HUES6 (cell line): ENCODE results near the gene SHMT2.

Experiments
- H3K27ac ChIP-seq: 2 replicates; pipeline ENCODE4 v1.7.0; 2013; ENCODE audit warnings: low read depth, mild to moderate bottlenecking, low read length, inconsistent platforms
- H3K27me3 ChIP-seq: 2 replicates; pipeline ENCODE4 v1.6.1; 2013; ENCODE audit warnings: low read length; ENCODE audit not compliant: control insufficient read depth, insufficient read depth
- H3K36me3 ChIP-seq: 2 replicates; pipeline ENCODE4 v1.6.1; 2013; ENCODE audit warnings: low read length; ENCODE audit not compliant: control insufficient read depth, insufficient read depth
- H3K4me1 ChIP-seq: 2 replicates; pipeline ENCODE4 v1.6.1; 2013; ENCODE audit warnings: low read length; ENCODE audit not compliant: control insufficient read depth, insufficient read depth
- H3K4me3 ChIP-seq: 2 replicates; pipeline ENCODE4 v1.5.1; 2013; ENCODE audit warnings: low read depth, low read length
- H3K9ac ChIP-seq: one replicate; pipeline ENCODE4 v1.6.1; 2013; ENCODE audit warnings: mild to moderate bottlenecking, low read length
- H3K9me3 ChIP-seq: 2 replicates; pipeline ENCODE4 v1.6.1; 2013; ENCODE audit warnings: low read depth, low read length; ENCODE audit not compliant: control insufficient read depth, insufficient read depth

Gene SHMT2

DNA sequence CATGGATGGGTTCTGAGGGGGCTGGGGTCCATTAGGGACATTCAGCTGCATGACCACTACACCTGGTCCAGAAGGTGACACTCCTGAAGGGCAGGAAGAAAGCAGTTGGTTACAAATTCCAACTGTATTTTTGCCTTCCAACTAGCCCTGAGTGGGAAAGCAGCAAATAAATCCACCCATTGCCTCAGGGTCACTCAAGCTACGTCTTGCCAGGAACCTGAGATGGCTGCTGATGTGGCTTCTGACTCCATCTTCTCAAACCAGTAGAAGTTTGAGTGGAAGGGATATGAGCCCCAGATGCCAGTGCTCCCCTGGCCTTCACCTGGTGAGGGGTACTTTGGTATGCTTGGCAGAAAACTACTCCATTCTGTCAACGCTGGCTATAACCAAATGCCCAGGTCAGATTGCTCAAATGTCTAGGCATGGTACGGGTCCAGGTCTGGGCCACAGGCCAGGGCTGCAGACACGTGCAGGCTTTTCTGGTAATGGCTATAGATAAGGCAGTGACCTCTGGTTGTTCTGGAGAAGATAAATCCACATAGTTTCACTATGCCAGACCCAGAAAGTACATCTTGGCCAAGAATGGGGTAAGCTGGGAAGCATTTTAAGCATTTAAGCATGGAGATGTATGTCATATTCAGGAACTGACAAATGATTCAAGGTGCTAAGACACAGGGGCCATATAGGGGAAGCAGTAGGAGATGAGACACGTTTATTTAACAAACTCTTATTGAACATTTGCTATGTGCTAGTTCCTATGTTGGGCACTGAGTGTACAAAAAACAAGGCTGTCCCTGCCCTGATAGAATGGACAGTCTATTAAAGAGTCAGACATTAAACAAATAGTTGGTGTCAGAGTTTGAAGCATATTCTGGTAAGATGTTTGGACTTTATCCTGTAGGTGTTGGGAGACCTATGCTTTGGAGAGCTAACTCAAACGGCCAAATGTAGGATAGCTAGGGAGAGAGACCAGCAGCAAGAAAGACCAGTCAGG lies 29.8 kb downstream of the SHMT2 start:
- Histone ChIP-seq H3K9ac (no peak overlapping the region), H3K9me3 (no peaks in the 10 kb centered on the region), H3K36me3 (peaks cover 52% of the 10 kb centered on the region), H3K4me1 (peaks cover 7% of the 10 kb centered on the region; the same call in 1 of the 2 replicates), H3K27ac (no peak overlapping the region), H3K4me3 (no peak overlapping the region), H3K27me3 (no peaks in the 10 kb centered on the region)

- no peak overlapping the region for H3K4me3 ChIP-seq
- H3K36me3 ChIP-seq: peaks cover 52% of the 10 kb centered on the region
- no peak overlapping the region for H3K27ac ChIP-seq
Measured at GRCh38 chr12:57260366-57260765, 30.9 kb downstream of the SHMT2 start.

DNA sequence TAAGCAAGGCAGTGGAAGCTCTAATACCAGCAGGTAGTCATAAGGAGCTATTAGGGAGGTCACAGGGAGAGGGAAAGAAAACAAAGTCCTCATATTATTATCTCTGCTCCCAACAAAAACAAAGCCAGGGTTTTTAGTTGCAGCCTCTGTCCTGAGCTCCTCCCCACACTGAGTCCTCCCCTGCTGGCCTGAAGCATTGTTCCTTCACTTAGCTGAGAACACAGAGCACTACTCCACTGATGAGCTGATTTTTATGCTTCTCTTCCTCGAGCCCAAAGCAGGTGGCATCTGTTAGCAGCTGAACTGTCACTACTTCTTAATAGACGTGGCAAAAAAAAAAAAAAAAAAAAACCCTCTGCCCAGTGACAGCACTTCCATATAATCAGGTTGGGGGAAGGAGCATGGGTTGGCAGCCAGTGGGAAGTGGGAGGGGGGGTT lies 31.9 kb downstream of the SHMT2 start:
- peaks cover 7% of the 10 kb centered on the region; the same call in 1 of the 2 replicates for H3K4me1 ChIP-seq
- no peak overlapping the region for H3K9ac ChIP-seq
- no peaks in the 10 kb centered on the region for H3K27me3 ChIP-seq
- H3K27ac ChIP-seq: no peak overlapping the region
- peaks cover 46% of the 10 kb centered on the region for H3K36me3 ChIP-seq
- H3K9me3 ChIP-seq: no peaks in the 10 kb centered on the region
- H3K4me3 ChIP-seq: no peak overlapping the region

More at GRCh38 chr12:57260366-57260765, 30.9 kb downstream of the SHMT2 start:
- no peak overlapping the region for H3K9ac ChIP-seq
- H3K4me1 ChIP-seq: peaks cover 7% of the 10 kb centered on the region; the same call in 1 of the 2 replicates
- no peaks in the 10 kb centered on the region for H3K27me3 ChIP-seq
- H3K9me3 ChIP-seq: no peaks in the 10 kb centered on the region

- H3K27me3 ChIP-seq: no peaks in the 10 kb centered on the region
- peaks cover 7% of the 10 kb centered on the region; the same call in 1 of the 2 replicates for H3K4me1 ChIP-seq
- no peak overlapping the region for H3K27ac ChIP-seq
- no peak overlapping the region for H3K9ac ChIP-seq
- no peak overlapping the region for H3K4me3 ChIP-seq
- no peaks in the 10 kb centered on the region for H3K9me3 ChIP-seq
- peaks cover 46% of the 10 kb centered on the region for H3K36me3 ChIP-seq
Measured at GRCh38 chr12:57262126-57262822, 32.8 kb downstream of the SHMT2 start.

GRCh38 chr12:57263096-57263495 lies 33.6 kb downstream of the SHMT2 start:
- Histone ChIP-seq H3K9me3 (no peaks in the 10 kb centered on the region), H3K27me3 (no peaks in the 10 kb centered on the region), H3K4me3 (no peak overlapping the region), H3K4me1 (peaks cover 7% of the 10 kb centered on the region; the same call in 1 of the 2 replicates), H3K9ac (no peak overlapping the region), H3K36me3 (peaks cover 47% of the 10 kb centered on the region), H3K27ac (no peak overlapping the region)

GRCh38 chr12:57266681-57267080 lies 37.2 kb downstream of the SHMT2 start:
- peaks cover 42% of the 10 kb centered on the region for H3K36me3 ChIP-seq
- H3K9ac ChIP-seq: no peak overlapping the region
- no peaks in the 10 kb centered on the region for H3K9me3 ChIP-seq
- no peak overlapping the region for H3K27ac ChIP-seq
- H3K4me3 ChIP-seq: no peak overlapping the region
- H3K4me1 ChIP-seq: peaks cover 6% of the 10 kb centered on the region
- H3K27me3 ChIP-seq: no peaks in the 10 kb centered on the region

DNA sequence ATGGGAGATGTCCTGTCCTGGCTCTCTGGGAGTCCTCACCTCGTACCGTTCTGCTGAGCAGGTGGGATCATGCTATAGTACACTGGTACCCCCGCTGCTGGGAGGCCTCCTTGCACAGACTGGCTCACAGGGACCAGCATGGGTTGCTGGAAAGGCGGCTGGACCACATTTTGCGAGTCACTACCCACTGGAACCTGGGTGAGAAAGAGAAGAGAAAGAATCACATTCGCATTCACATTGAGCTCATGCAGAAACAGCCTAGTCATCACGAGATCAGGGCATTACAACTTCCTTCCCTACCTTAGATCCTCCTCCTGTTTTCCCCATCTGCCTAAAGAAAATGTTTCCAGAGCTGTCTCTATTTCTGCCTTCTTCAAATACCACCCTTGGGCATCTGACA lies 38.8 kb downstream of the SHMT2 start:
- Histone ChIP-seq H3K27ac (no peak overlapping the region), H3K36me3 (peaks cover 45% of the 10 kb centered on the region), H3K9me3 (no peaks in the 10 kb centered on the region), H3K4me1 (peaks cover 4% of the 10 kb centered on the region; the same call in 1 of the 2 replicates), H3K27me3 (no peaks in the 10 kb centered on the region), H3K4me3 (no peak overlapping the region), H3K9ac (no peak overlapping the region)

DNA sequence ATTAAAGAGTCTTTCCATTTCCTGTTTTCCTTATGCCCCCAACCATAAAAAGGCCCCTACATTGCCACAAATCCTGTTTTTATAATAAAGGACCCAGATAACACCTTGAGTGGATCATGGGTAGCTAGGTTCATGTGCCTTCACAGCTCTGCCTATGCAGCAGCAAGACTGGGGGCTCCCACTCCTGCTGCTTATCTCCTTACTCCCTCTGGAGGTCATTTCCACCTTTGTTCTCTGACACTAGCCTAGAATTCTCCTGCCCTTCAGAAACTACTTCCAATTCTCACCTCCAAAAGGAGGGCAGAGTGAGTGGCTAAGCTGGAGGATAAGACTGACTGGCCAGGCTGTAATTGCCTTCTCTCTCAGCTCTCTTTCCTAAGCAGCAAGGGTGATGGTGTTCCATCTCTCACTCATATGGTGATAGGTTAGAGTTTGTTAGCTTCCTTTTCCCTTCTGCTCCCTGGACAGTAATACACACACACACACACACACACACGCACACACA lies 41.5 kb downstream of the SHMT2 start:
- no peaks in the 10 kb centered on the region for H3K27me3 ChIP-seq
- peaks cover 40% of the 10 kb centered on the region for H3K36me3 ChIP-seq
- H3K9me3 ChIP-seq: no peaks in the 10 kb centered on the region
- no peak overlapping the region for H3K27ac ChIP-seq
- H3K4me3 ChIP-seq: no peak overlapping the region
- no peak overlapping the region for H3K9ac ChIP-seq
- peaks cover 4% of the 10 kb centered on the region; the same call in 1 of the 2 replicates for H3K4me1 ChIP-seq

- peaks cover 4% of the 10 kb centered on the region; the same call in 1 of the 2 replicates for H3K4me1 ChIP-seq
- H3K9me3 ChIP-seq: no peaks in the 10 kb centered on the region
- no peak overlapping the region for H3K9ac ChIP-seq
- no peak overlapping the region for H3K27ac ChIP-seq
- no peaks in the 10 kb centered on the region for H3K27me3 ChIP-seq
- H3K4me3 ChIP-seq: no peak overlapping the region
- peaks cover 32% of the 10 kb centered on the region for H3K36me3 ChIP-seq
Measured at GRCh38 chr12:57272337-57273151, 43.0 kb downstream of the SHMT2 start.

DNA sequence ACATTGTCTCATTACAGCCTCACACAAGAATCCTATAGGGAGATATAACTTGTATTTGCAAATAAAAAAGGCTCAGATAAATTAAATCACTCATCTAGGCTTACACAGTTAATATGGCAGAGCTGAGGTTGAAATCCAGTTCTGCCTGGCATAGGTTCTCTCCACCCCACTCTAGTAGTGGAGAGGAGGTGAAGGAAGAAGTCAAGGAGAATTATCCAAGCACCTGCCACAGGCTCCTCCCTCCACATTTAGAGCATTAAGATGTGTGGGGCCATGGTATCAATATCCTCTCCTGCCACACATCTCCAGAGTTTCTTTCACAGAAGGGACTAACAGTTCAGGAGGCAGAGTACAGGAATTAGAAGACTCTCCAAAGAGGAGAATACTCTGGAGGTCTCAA lies 44.0 kb downstream of the SHMT2 start:
- H3K4me1 ChIP-seq: peaks cover 4% of the 10 kb centered on the region; the same call in 1 of the 2 replicates
- peaks cover 30% of the 10 kb centered on the region for H3K36me3 ChIP-seq
- H3K9ac ChIP-seq: no peak overlapping the region
- no peaks in the 10 kb centered on the region for H3K9me3 ChIP-seq
- H3K4me3 ChIP-seq: no peak overlapping the region
- no peaks in the 10 kb centered on the region for H3K27me3 ChIP-seq
- no peak overlapping the region for H3K27ac ChIP-seq
